Ishikawa (cell line): Measurements from ENCODE around the gene HRAS.

Experiments
- CEBPB ChIP-seq: IDR thresholded peaks from 2 replicates; pipeline ENCODE4 v1.6.1; 2012
- EP300 ChIP-seq: IDR thresholded peaks from 2 replicates; pipeline ENCODE4 v1.6.1; 2012; ENCODE audit warnings: borderline replicate concordance
- MAX ChIP-seq: IDR thresholded peaks from 2 replicates; pipeline ENCODE4 v1.6.1; 2012
- NFIC ChIP-seq: IDR thresholded peaks from 2 replicates; pipeline ENCODE4 v1.6.1; 2012
- RAD21 ChIP-seq: IDR thresholded peaks from 2 replicates; pipeline ENCODE4 v1.6.1; 2012; ENCODE audit warnings: low read depth
- REST ChIP-seq: IDR thresholded peaks from 2 replicates; pipeline ENCODE4 v1.6.1; 2012; ENCODE audit warnings: low read depth, mild to moderate bottlenecking
- TAF1 ChIP-seq: IDR thresholded peaks from 2 replicates; pipeline ENCODE4 v1.6.1; 2012; ENCODE audit warnings: low read depth, mild to moderate bottlenecking
- TCF12 ChIP-seq: IDR thresholded peaks from 2 replicates; pipeline ENCODE4 v1.6.1; 2012; ENCODE audit warnings: low read depth
- YY1 ChIP-seq: IDR thresholded peaks from 2 replicates; pipeline ENCODE4 v1.6.1; 2012; ENCODE audit warnings: low read depth

DNA sequence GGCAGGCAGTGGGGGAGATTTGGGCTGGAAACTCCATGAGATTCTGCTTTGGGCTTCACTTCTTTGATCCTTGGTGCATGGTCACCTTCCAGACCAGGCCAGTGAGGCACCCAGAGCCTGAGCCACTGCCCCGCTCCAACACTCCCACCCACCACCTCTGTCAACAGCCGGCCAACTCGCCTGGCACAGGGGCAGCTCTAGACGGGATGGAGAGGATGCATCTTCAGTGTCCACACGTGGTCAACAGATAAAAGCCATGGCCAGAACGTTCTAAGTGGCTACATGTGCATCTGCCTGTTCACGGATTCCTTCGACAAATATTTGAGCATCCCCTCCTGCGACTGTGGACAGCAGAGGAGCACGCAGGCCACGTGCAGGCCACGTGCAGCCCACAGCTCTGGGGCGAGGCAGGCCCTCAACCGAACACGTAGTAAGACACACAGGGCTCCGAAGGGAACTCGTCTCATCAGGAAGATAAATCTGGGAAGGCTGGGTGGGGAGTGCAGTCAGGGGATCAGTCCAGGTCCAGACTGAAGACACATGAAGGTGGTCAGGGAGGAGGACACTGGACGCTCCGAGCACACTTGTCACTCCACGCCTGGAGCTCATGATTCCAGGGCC, 3.2 kb upstream of the HRAS start:
- TF ChIP-seq YY1 (no peak), MAX (no peak), EP300 (no peak), NFIC (no peak), TCF12 (no peak), CEBPB (no peak), RAD21 (no peak), REST (no peak), TAF1 (no peak)
